IMR-90 (cell line): ENCODE data around the gene CLEC16A. TPM values are rescaled to one million over a fixed set of nuclear protein-coding genes. Genes with fewer than 3 reads are reported as not detected.

Source experiments
- ATAC-seq: fragments of 200-7000 bp; cut with Tn5 transposase; 2 replicates; pipeline ENCODE4 v1.9.1; 2020; ENCODE audit warnings: low read depth, mild to moderate bottlenecking, moderate library complexity
- BruUV-seq: library from RNA; stranded (reverse); fragments of 400-500 nt; replicated peaks from 2 replicates; lab custom pipeline; 2021; lab: Mats Ljungman, UMichigan
- CTCF ChIA-PET: fragments of 300-600 bp; formaldehyde crosslinking; extraction: SDS; loops from one replicate; lab custom pipeline; 2021; ENCODE audit warnings: antibody characterized with exemption; lab: Yijun Ruan, JAX
- POLR2A ChIA-PET: fragments of 300-600 bp; sonication (Branson Sonifier 250); formaldehyde crosslinking; loops from one replicate; lab custom pipeline; 2022; ENCODE audit warnings: antibody characterized with exemption; ENCODE audit not compliant: unreplicated experiment; lab: Charles Lee
- DNase-seq: peaks from one replicate; pipeline ENCODE4 v3.0.0; 2013
- H2AFZ ChIP-seq: replicated peaks from 2 replicates; pipeline ENCODE3; 2013; ENCODE audit warnings: low read length, mild to moderate bottlenecking; ENCODE audit not compliant: poor library complexity
- H2AK5ac ChIP-seq: 2 replicates; pipeline ENCODE4 v1.6.1; 2013; ENCODE audit warnings: low read depth, low read length, inconsistent platforms
- H2AK9ac ChIP-seq: replicated peaks from 2 replicates; pipeline ENCODE3; 2013; ENCODE audit warnings: mild to moderate bottlenecking, low read depth, low read length, moderate library complexity; ENCODE audit not compliant: poor library complexity
- H2BK120ac ChIP-seq: 2 replicates; pipeline ENCODE4 v1.6.1; 2013; ENCODE audit warnings: low read depth, low read length, inconsistent platforms
- H2BK15ac ChIP-seq: 3 replicates; pipeline ENCODE4 v1.6.1; 2013; ENCODE audit warnings: low read depth, low read length, inconsistent platforms
- H2BK20ac ChIP-seq: 2 replicates; pipeline ENCODE4 v1.6.1; 2013; ENCODE audit warnings: low read depth, mild to moderate bottlenecking, inconsistent platforms, low read length, moderate library complexity
- H2BK5ac ChIP-seq: 2 replicates; pipeline ENCODE4 v1.6.1; 2013; ENCODE audit warnings: mild to moderate bottlenecking, low read depth, low read length, inconsistent platforms; ENCODE audit not compliant: poor library complexity, severe bottlenecking
- H3K14ac ChIP-seq: replicated peaks from 2 replicates; pipeline ENCODE4 v1.6.1; 2013; ENCODE audit warnings: low read depth, low read length, inconsistent platforms
- H3K18ac ChIP-seq: 2 replicates; pipeline ENCODE4 v1.6.1; 2013; ENCODE audit warnings: low read depth, low read length, control low read depth
- H3K23ac ChIP-seq: 2 replicates; pipeline ENCODE4 v1.6.1; 2013; ENCODE audit warnings: low read depth, low read length, inconsistent platforms
- H3K27ac ChIP-seq: 2 replicates; pipeline ENCODE4 v1.5.1; 2013; ENCODE audit warnings: mild to moderate bottlenecking, control low read depth, low read length; ENCODE audit not compliant: insufficient read depth
- H3K27me3 ChIP-seq: 2 replicates; pipeline ENCODE4 v1.6.1; 2013; ENCODE audit warnings: low read length; ENCODE audit not compliant: control insufficient read depth, insufficient read depth
- H3K36me3 ChIP-seq: 2 replicates; pipeline ENCODE4 v1.6.1; 2013; ENCODE audit warnings: low read length, mixed read lengths; ENCODE audit not compliant: control insufficient read depth, insufficient read depth
- H3K4ac ChIP-seq: 2 replicates; pipeline ENCODE4 v1.6.1; 2013; ENCODE audit warnings: low read depth, low read length, inconsistent platforms
- H3K4me1 ChIP-seq: 2 replicates; pipeline ENCODE4 v1.6.1; 2013; ENCODE audit warnings: low read length, mixed read lengths; ENCODE audit not compliant: control insufficient read depth, insufficient read depth
- H3K4me2 ChIP-seq: 2 replicates; pipeline ENCODE4 v1.6.1; 2013; ENCODE audit warnings: low read depth, mild to moderate bottlenecking, control low read depth, low read length, moderate library complexity
- H3K4me3 ChIP-seq: 2 replicates; pipeline ENCODE4 v1.5.1; 2013; ENCODE audit warnings: low read depth, mild to moderate bottlenecking, control low read depth, low read length, moderate library complexity; ENCODE audit not compliant: insufficient read depth
- H3K56ac ChIP-seq: 2 replicates; pipeline ENCODE4 v1.6.1; 2013; ENCODE audit warnings: low read length, inconsistent platforms; ENCODE audit not compliant: insufficient read depth; ENCODE audit errors: extremely low read depth
- H3K79me1 ChIP-seq, 2 experiments: 2 replicates each; pipeline ENCODE4 v1.6.1; 2013; ENCODE audit warnings: low read length in 2 of 2, inconsistent platforms in 1 of 2, low read depth in 1 of 2
- H3K9ac ChIP-seq: 2 replicates; pipeline ENCODE4 v1.6.1; 2013; ENCODE audit warnings: low read depth, low read length, control low read depth
- H3K9me1 ChIP-seq: 2 replicates; pipeline ENCODE4 v1.6.1; 2013; ENCODE audit warnings: low read length, inconsistent platforms; ENCODE audit not compliant: insufficient read depth
- H3K9me3 ChIP-seq: 2 replicates; pipeline ENCODE4 v1.6.1; 2013; ENCODE audit warnings: low read length; ENCODE audit not compliant: control insufficient read depth, insufficient read depth
- H4K20me1 ChIP-seq: 2 replicates; pipeline ENCODE4 v1.6.1; 2013; ENCODE audit warnings: low read length, inconsistent platforms; ENCODE audit not compliant: insufficient read depth
- H4K5ac ChIP-seq: 2 replicates; pipeline ENCODE4 v1.6.1; 2013; ENCODE audit warnings: mild to moderate bottlenecking, low read depth, low read length, control low read depth
- H4K8ac ChIP-seq, 2 experiments: 2 replicates each; pipeline ENCODE4 v1.6.1; 2013; ENCODE audit warnings: low read depth in 2 of 2, low read length in 2 of 2, control low read depth in 1 of 2, inconsistent platforms in 1 of 2
- H4K91ac ChIP-seq: 2 replicates; pipeline ENCODE4 v1.6.1; 2013; ENCODE audit warnings: low read depth, low read length, inconsistent platforms; ENCODE audit not compliant: insufficient read depth
- CHD1 ChIP-seq: IDR thresholded peaks from 2 replicates; pipeline ENCODE4 v1.6.1; 2012; ENCODE audit warnings: low read depth, low read length, improper control_type of control experiment
- MAFK ChIP-seq: IDR thresholded peaks from 2 replicates; pipeline ENCODE4 v1.6.1; 2012; ENCODE audit warnings: low read depth, low read length, improper control_type of control experiment
- MAZ ChIP-seq: IDR thresholded peaks from 2 replicates; pipeline ENCODE4 v1.6.1; 2012; ENCODE audit warnings: low read depth, mild to moderate bottlenecking, low read length, improper control_type of control experiment, moderate library complexity, borderline replicate concordance
- MXI1 ChIP-seq: IDR thresholded peaks from 2 replicates; pipeline ENCODE4 v1.6.1; 2012; ENCODE audit warnings: low read depth, mild to moderate bottlenecking, low read length, moderate library complexity, borderline replicate concordance
- POLR2A ChIP-seq: IDR thresholded peaks from 2 replicates; pipeline ENCODE4 v1.6.1; 2012; ENCODE audit warnings: mild to moderate bottlenecking, low read depth, low read length
- RAD21 ChIP-seq: IDR thresholded peaks from 2 replicates; pipeline ENCODE4 v1.6.1; 2012; ENCODE audit warnings: low read length, improper control_type of control experiment
- RCOR1 ChIP-seq: IDR thresholded peaks from 2 replicates; pipeline ENCODE4 v1.6.1; 2012; ENCODE audit warnings: mild to moderate bottlenecking, low read length, improper control_type of control experiment; ENCODE audit not compliant: insufficient replicate concordance
- RFX5 ChIP-seq: IDR thresholded peaks from 2 replicates; pipeline ENCODE4 v1.8.0; 2012; ENCODE audit warnings: low read depth, mild to moderate bottlenecking, low read length, moderate library complexity
- SMC3 ChIP-seq: fragments of 150-350 bp; IDR thresholded peaks from 2 replicates; pipeline ENCODE4 v1.6.1; 2016; ENCODE audit warnings: low read depth, mild to moderate bottlenecking, antibody characterized with exemption, low read length, moderate library complexity
- WGBS, 2 experiments: methylation state at CpG; one replicate each; pipeline versions ENCODE4 v1.1.5 to v1.1.7; 2013; ENCODE audit warnings: missing lambda C conversion rate in 2 of 2; ENCODE audit not compliant: insufficient read length in 1 of 2; ENCODE audit errors: extremely low coverage in 2 of 2; 5-methylcytosine and 5-hydroxymethylcytosine counted together
- dilution Hi-C: fragments of 300-500 bp; cut with HindIII; formaldehyde crosslinking; loops from one replicate; pipeline ENCODE4 v1.14.3; 2018; ENCODE audit warnings: low sequenced_read_pairs; ENCODE audit not compliant: unreplicated experiment
- in situ Hi-C: fragments of 300-500 bp; cut with MboI; formaldehyde crosslinking; loops from 3 replicates; pipeline ENCODE4 v1.14.3; 2019; ENCODE audit warnings: low sequenced_read_pairs, inconsistent platforms, mixed read lengths
- intact Hi-C: fragments of 100-400 bp; cut with micrococcal nuclease; formaldehyde crosslinking; loops from 2 replicates; pipeline ENCODE4 v1.10.0; 2022
- polyA plus RNA-seq, 3 experiments: library from polyadenylated mRNA; depleted of rRNA; stranded (reverse); fragments of >200 nt; gene quantifications; 2 replicates each; pipeline ENCODE4 v1.2.3, GENCODE V29; 2012; ENCODE audit warnings: low replicate concordance in 1 of 3
- total RNA-seq: library from RNA; depleted of rRNA; stranded (reverse); fragments of >200 nt; gene quantifications from 2 replicates; pipeline ENCODE4 v1.2.3, GENCODE V29; 2012
- TF ChIP-seq, protein P1 (sequence below): conservative IDR thresholded peaks from 2 replicates; pipeline ENCODE4 v1.5.1; 2012; ENCODE audit warnings: mild to moderate bottlenecking, low read depth, low read length, improper control_type of control experiment
- TF ChIP-seq, protein P2 (sequence below): fragments of 150-350 bp; IDR thresholded peaks from 2 replicates; pipeline ENCODE4 v1.6.1; 2016; ENCODE audit warnings: low read depth, mild to moderate bottlenecking, low read length, moderate library complexity, borderline replicate concordance
- TF ChIP-seq, protein P3 (sequence below): fragments of 150-350 bp; IDR thresholded peaks from 2 replicates; pipeline ENCODE4 v1.6.1; 2017; ENCODE audit warnings: mild to moderate bottlenecking, antibody characterized with exemption, low read length, low read depth

Gene CLEC16A
- total and polyA plus RNA-seq, 2 of the 4 experiments (the other 2 are of a cell fraction): 15.9 to 16.5 TPM

DNA sequence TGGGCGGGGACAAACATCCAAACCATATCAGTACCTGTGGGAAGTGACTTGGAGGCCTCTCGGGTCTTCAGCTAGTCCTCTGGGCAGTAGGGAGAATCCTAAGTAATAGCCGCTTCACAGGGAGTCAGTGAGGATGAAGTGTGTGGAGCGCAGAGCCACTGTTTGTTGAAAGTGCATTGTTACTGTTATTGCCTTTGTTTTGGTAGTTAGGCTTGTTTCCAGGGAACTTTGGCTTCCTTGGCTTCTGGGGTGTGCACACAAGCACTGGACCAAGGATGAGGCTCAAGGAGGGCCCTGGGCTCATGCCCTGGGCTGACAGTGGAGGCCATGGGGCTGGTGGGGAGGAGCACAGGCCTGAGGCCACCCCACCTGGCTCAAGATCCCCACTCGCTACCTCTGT lies 141.6 kb downstream of the CLEC16A start (continued):
- TF ChIP-seq, protein P1, sequence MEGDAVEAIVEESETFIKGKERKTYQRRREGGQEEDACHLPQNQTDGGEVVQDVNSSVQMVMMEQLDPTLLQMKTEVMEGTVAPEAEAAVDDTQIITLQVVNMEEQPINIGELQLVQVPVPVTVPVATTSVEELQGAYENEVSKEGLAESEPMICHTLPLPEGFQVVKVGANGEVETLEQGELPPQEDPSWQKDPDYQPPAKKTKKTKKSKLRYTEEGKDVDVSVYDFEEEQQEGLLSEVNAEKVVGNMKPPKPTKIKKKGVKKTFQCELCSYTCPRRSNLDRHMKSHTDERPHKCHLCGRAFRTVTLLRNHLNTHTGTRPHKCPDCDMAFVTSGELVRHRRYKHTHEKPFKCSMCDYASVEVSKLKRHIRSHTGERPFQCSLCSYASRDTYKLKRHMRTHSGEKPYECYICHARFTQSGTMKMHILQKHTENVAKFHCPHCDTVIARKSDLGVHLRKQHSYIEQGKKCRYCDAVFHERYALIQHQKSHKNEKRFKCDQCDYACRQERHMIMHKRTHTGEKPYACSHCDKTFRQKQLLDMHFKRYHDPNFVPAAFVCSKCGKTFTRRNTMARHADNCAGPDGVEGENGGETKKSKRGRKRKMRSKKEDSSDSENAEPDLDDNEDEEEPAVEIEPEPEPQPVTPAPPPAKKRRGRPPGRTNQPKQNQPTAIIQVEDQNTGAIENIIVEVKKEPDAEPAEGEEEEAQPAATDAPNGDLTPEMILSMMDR: no peak
- TF ChIP-seq RAD21: no peak

DNA sequence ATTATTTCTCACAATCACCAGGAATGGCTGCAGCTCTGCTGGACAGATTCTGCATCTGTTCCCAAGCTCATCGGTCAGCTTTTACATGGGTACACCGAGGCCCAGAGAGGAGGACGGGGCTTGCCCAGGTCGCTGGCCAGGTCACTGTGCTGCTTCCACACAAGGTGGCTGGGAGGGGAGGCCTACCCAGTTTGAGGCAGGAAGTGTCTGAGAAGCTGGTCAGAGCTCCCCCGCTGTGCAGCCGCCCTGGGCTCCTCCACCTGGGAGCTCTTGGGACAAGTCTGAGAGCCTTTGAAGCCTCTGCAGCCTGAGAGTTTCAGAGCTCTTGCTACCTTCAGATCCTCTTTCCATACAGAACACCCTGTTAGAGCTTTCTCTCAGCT lies 143.3 kb downstream of the CLEC16A start:
- DNase-seq (no peak), ATAC-seq (no peak)
- in situ Hi-C loops: no loop called here
- no peak overlapping the region for H3K4me2 ChIP-seq
- H2AK9ac ChIP-seq: no peak overlapping the region
- H3K14ac ChIP-seq: peak overlapping the region; percentile 41; the same call in 1 of the 2 replicates
- H3K9ac ChIP-seq: peak overlapping the region; percentile 35; the same call in 1 of the 2 replicates
- H3K79me1 ChIP-seq: peaks cover 0 to 49% of the 10 kb centered on the region in 2 experiments
- intact Hi-C loops: loop anchor here (5.0 kb wide), 2 partner anchors 55 to 165 kb away; no protein-coding TSS in a partner anchor
- no peak overlapping the region for H3K4me3 ChIP-seq
- 96% methylated on average over 5 of the region's 6 CpGs; no CpG with 5 or more reads in 1 of the 2 experiments for WGBS, 2 experiments
- peak overlapping the region; percentile 62 for H4K5ac ChIP-seq
- H2BK15ac ChIP-seq: peak overlapping the region; percentile 94; the same call in 1 of the 3 replicates
- H3K23ac ChIP-seq: no peak overlapping the region
- peak overlapping the region; percentile 38 for H2AFZ ChIP-seq
- H3K27ac ChIP-seq: peak overlapping the region; percentile 65; the same call in 1 of the 2 replicates
- no peaks in the 10 kb centered on the region for H3K36me3 ChIP-seq
- no peaks in the 10 kb centered on the region for H3K27me3 ChIP-seq
- H2BK120ac ChIP-seq: peak overlapping the region; percentile 98
- peak overlapping the region; percentile 98 for H2BK20ac ChIP-seq
- peak overlapping the region; percentile 98 for H2AK5ac ChIP-seq
- peaks cover 50% of the 10 kb centered on the region for H3K4me1 ChIP-seq
- H4K8ac ChIP-seq: peak overlapping the region; percentile 64 to 92; a peak in 2 of 4 replicates
- dilution Hi-C loops: no loop called here
- peaks cover 46% of the 10 kb centered on the region for H3K9me1 ChIP-seq
- 0 out of 2 replicates have a peak, but pooled peaks cover 3% of the 10 kb centered on the region for H4K20me1 ChIP-seq
- peak overlapping the region; percentile 22 for H2BK5ac ChIP-seq
- H3K56ac ChIP-seq: no peak overlapping the region
- ChIA-PET CTCF (no interaction called here), POLR2A (no interaction called here)
- H3K4ac ChIP-seq: peak overlapping the region; percentile 82
- H4K91ac ChIP-seq: peak overlapping the region; percentile 98
- TF ChIP-seq MXI1 (no peak), RFX5 (no peak), RCOR1 (no peak), CHD1 (no peak), RAD21 (no peak), MAFK (no peak), MAZ (no peak), SMC3 (no peak), POLR2A (no peak)
- TF ChIP-seq, protein P2, sequence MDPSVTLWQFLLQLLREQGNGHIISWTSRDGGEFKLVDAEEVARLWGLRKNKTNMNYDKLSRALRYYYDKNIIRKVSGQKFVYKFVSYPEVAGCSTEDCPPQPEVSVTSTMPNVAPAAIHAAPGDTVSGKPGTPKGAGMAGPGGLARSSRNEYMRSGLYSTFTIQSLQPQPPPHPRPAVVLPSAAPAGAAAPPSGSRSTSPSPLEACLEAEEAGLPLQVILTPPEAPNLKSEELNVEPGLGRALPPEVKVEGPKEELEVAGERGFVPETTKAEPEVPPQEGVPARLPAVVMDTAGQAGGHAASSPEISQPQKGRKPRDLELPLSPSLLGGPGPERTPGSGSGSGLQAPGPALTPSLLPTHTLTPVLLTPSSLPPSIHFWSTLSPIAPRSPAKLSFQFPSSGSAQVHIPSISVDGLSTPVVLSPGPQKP: no peak
- TF ChIP-seq, protein P3, sequence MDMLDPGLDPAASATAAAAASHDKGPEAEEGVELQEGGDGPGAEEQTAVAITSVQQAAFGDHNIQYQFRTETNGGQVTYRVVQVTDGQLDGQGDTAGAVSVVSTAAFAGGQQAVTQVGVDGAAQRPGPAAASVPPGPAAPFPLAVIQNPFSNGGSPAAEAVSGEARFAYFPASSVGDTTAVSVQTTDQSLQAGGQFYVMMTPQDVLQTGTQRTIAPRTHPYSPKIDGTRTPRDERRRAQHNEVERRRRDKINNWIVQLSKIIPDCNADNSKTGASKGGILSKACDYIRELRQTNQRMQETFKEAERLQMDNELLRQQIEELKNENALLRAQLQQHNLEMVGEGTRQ: no peak
- no peaks in the 10 kb centered on the region for H3K9me3 ChIP-seq
- peak overlapping the region; percentile 97 for H3K18ac ChIP-seq
- no TSS peak for BruUV-seq
